Fibroblast of the aortic adventitia (primary cell): Measurements from ENCODE around the gene ADRB2. TPM values are rescaled to one million over a fixed set of nuclear protein-coding genes. Genes with fewer than 3 reads are reported as not detected.

ENCODE experiments used
- DNase-seq: peaks from one replicate; pipeline ENCODE4 v3.0.0-alpha.2; 2010; ENCODE audit warnings: low read depth
- H3K4me3 ChIP-seq: 2 replicates; pipeline ENCODE4 v1.5.1; 2011; ENCODE audit warnings: low read depth, mild to moderate bottlenecking, control low read depth, low read length, moderate library complexity
- CTCF ChIP-seq: IDR thresholded peaks from 2 replicates; pipeline ENCODE4 v1.5.1; 2011; ENCODE audit warnings: mild to moderate bottlenecking, low read length, control low read depth, inconsistent platforms; ENCODE audit not compliant: insufficient read depth
- total RNA-seq: library from RNA; depleted of rRNA; stranded (reverse); fragments of >200 nt; gene quantifications from 2 replicates; pipeline ENCODE4 v1.2.3, GENCODE V29; 2012; ENCODE audit warnings: low replicate concordance

The ADRB2 gene
- total RNA-seq = 0.16 and 3.6 TPM in 2 replicates

DNA sequence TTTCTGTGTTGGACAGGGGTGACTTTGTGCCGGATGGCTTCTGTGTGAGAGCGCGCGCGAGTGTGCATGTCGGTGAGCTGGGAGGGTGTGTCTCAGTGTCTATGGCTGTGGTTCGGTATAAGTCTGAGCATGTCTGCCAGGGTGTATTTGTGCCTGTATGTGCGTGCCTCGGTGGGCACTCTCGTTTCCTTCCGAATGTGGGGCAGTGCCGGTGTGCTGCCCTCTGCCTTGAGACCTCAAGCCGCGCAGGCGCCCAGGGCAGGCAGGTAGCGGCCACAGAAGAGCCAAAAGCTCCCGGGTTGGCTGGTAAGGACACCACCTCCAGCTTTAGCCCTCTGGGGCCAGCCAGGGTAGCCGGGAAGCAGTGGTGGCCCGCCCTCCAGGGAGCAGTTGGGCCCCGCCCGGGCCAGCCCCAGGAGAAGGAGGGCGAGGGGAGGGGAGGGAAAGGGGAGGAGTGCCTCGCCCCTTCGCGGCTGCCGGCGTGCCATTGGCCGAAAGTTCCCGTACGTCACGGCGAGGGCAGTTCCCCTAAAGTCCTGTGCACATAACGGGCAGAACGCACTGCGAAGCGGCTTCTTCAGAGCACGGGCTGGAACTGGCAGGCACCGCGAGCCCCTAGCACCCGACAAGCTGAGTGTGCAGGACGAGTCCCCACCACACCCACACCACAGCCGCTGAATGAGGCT is at the start of gene ADRB2:
TSS of gene ADRB2 (plus strand) at position 559 of the 686 bp plus-strand sequence. CDS start 221 bp downstream, outside the sequence.
- H3K4me3 ChIP-seq = peak within 1 kb of the TSS; percentile 71
- TF ChIP-seq CTCF = no peak
- DNase-seq = peak; percentile 80

GRCh38 chr5:148776780-148777179 is 49.6 kb upstream of the ADRB2 start:
- TF ChIP-seq CTCF = no peak
- no peak overlapping the region for H3K4me3 ChIP-seq

GRCh38 chr5:148778882-148779281 is 47.5 kb upstream of the ADRB2 start:
- H3K4me3 ChIP-seq = no peak overlapping the region
- DNase-seq = no peak
- TF ChIP-seq CTCF = no peak

More at GRCh38 chr5:148776780-148777179, 49.6 kb upstream of the ADRB2 start:
- DNase-seq = peak; percentile 71

GRCh38 chr5:148780711-148781110 is 45.7 kb upstream of the ADRB2 start:
- no peak overlapping the region for H3K4me3 ChIP-seq
- DNase-seq = no peak
- TF ChIP-seq CTCF = no peak

- no peak for DNase-seq
- TF ChIP-seq CTCF = no peak
- no peak overlapping the region for H3K4me3 ChIP-seq
These were observed 44.6 kb upstream of the ADRB2 start for GRCh38 chr5:148781766-148782165.

GRCh38 chr5:148785223-148785622 is 41.2 kb upstream of the ADRB2 start:
- no peak for DNase-seq
- no peak overlapping the region for H3K4me3 ChIP-seq
- TF ChIP-seq CTCF = no peak

DNA sequence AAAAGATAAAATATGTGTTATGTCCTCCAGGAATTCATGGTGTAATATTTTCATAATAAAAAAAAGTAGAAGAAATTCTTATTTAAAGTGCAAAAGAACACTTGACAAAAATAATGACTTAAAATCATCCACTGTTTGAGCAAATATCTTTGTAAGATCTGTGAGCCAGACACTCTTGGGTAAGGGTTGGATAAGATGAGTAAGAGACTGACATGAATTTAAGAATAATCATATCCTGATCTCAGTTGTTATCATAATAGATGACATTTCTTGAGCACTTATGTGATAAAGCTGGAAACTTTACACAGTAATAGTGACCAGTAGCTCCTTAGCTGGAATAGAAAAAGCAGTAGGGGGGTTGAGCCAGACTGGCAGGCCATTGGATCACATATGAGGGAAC is 40.0 kb upstream of the ADRB2 start:
- no peak for DNase-seq
- TF ChIP-seq CTCF = no peak

More for the DNA sequence above, 40.0 kb upstream of the ADRB2 start:
- no peak overlapping the region for H3K4me3 ChIP-seq
